Neural cell (in vitro differentiated cells): ENCODE measurements around the gene TREML1. TPM values are rescaled to one million over a fixed set of nuclear protein-coding genes. Genes with fewer than 3 reads are reported as not detected.

Source experiments
- H2AFZ ChIP-seq: fragments of 200-600, 300-800 bp; sonication (generic), shearing (Covaris generic); 2 replicates; pipeline ENCODE4 v1.6.0; 2014; ENCODE audit warnings: low read depth, mild to moderate bottlenecking, antibody characterized with exemption, low read length, moderate library complexity
- H3F3A ChIP-seq: fragments of 200-600 bp; shearing (Covaris generic); 2 replicates; pipeline ENCODE4 v1.6.1; 2016; ENCODE audit warnings: mild to moderate bottlenecking, moderate library complexity, mixed read lengths, antibody characterized with exemption, low read length; ENCODE audit not compliant: insufficient read depth, poor library complexity, severe bottlenecking
- H3K27ac ChIP-seq: fragments of 200-600, 300-800 bp; sonication (generic), shearing (Covaris generic); 2 replicates; pipeline ENCODE4 v1.5.1; 2014; ENCODE audit warnings: mild to moderate bottlenecking, low read length, moderate library complexity
- H3K27me3 ChIP-seq: fragments of 300-800, 200-600 bp; sonication (generic), shearing (Covaris generic); 2 replicates; pipeline ENCODE4 v1.6.0; 2014; ENCODE audit warnings: mild to moderate bottlenecking, low read depth, low read length, moderate library complexity; ENCODE audit not compliant: insufficient read depth
- H3K36me3 ChIP-seq: fragments of 300-800, 200-600 bp; sonication (generic), shearing (Covaris generic); 2 replicates; pipeline ENCODE4 v1.5.1; 2014; ENCODE audit warnings: mild to moderate bottlenecking, antibody characterized with exemption, low read length, moderate library complexity; ENCODE audit not compliant: insufficient read depth
- H3K4me2 ChIP-seq: fragments of 300-800, 200-600 bp; sonication (generic), shearing (Covaris generic); 2 replicates; pipeline ENCODE4 v1.6.0; 2014; ENCODE audit warnings: mild to moderate bottlenecking, low read length
- H3K4me3 ChIP-seq: fragments of 300-800, 200-600 bp; sonication (generic), shearing (Covaris generic); 2 replicates; pipeline ENCODE4 v1.5.1; 2014; ENCODE audit warnings: mild to moderate bottlenecking, low read length, moderate library complexity
- H3K79me2 ChIP-seq: fragments of 200-600 bp; shearing (Covaris generic); replicated peaks from 2 replicates; pipeline ENCODE4 v1.6.0; 2014; ENCODE audit warnings: mild to moderate bottlenecking, low read length, moderate library complexity; ENCODE audit not compliant: insufficient read depth
- H3K9ac ChIP-seq: fragments of 300-800, 200-600 bp; sonication (generic), shearing (Covaris generic); 2 replicates; pipeline ENCODE4 v1.6.1; 2016; ENCODE audit warnings: mild to moderate bottlenecking, low read length, mixed read lengths
- H3K9me2 ChIP-seq: fragments of 200-600 bp; shearing (Covaris generic); 2 replicates; pipeline ENCODE4 v1.6.1; 2016; ENCODE audit warnings: mild to moderate bottlenecking, low read length, mixed read lengths; ENCODE audit not compliant: insufficient read depth
- H3K9me3 ChIP-seq: fragments of 200-600, 300-800 bp; sonication (generic), shearing (Covaris generic); 2 replicates; pipeline ENCODE4 v1.6.1; 2016; ENCODE audit warnings: mild to moderate bottlenecking, mixed run types, low read length, moderate library complexity, mixed read lengths
- H4K20me1 ChIP-seq: fragments of 200-600 bp; shearing (Covaris generic); 2 replicates; pipeline ENCODE4 v1.6.1; 2016; ENCODE audit warnings: mild to moderate bottlenecking, mixed run types; ENCODE audit not compliant: insufficient read depth
- EP300 ChIP-seq: fragments of 450-650 bp; conservative IDR thresholded peaks from 2 replicates; pipeline ENCODE4 v1.6.1; 2014; ENCODE audit warnings: antibody characterized with exemption, mild to moderate bottlenecking, moderate library complexity; ENCODE audit not compliant: poor library complexity, severe bottlenecking
- EZH2 ChIP-seq: fragments of 200-600, 300-800 bp; shearing (Covaris generic), sonication (generic); IDR thresholded peaks from 2 replicates; pipeline ENCODE4 v1.6.1; 2014; ENCODE audit warnings: antibody characterized with exemption, low read length, borderline replicate concordance, mild to moderate bottlenecking; ENCODE audit not compliant: insufficient read depth, poor library complexity, severe bottlenecking
- MXI1 ChIP-seq: fragments of 450-650 bp; conservative IDR thresholded peaks from 2 replicates; pipeline ENCODE4 v1.6.1; 2014; ENCODE audit warnings: antibody characterized with exemption, mild to moderate bottlenecking; ENCODE audit not compliant: poor library complexity, severe bottlenecking
- POLR2AphosphoS5 ChIP-seq: IDR thresholded peaks from 2 replicates; pipeline ENCODE4 v1.6.1; 2012
- RAD21 ChIP-seq: fragments of 450-650 bp; conservative IDR thresholded peaks from 2 replicates; pipeline ENCODE4 v1.6.1; 2014; ENCODE audit warnings: antibody characterized with exemption, mild to moderate bottlenecking, moderate library complexity
- SMC3 ChIP-seq: fragments of 450-650 bp; conservative IDR thresholded peaks from 2 replicates; pipeline ENCODE4 v1.6.1; 2014; ENCODE audit warnings: antibody characterized with exemption, mild to moderate bottlenecking, moderate library complexity; ENCODE audit not compliant: poor library complexity
- TAF1 ChIP-seq: IDR thresholded peaks from 2 replicates; pipeline ENCODE4 v1.6.1; 2012; ENCODE audit warnings: low read depth
- polyA plus RNA-seq: library from polyadenylated mRNA; depleted of rRNA; stranded (reverse); fragments of >200 nt; gene quantifications from 2 replicates; pipeline ENCODE4 v1.2.3, GENCODE V29; 2014
- TF ChIP-seq, protein P1 (sequence below): IDR thresholded peaks from 2 replicates; pipeline ENCODE4 v1.6.1; 2012; ENCODE audit warnings: borderline replicate concordance
- TF ChIP-seq, protein P2 (sequence below): fragments of 450-650 bp; IDR thresholded peaks from 2 replicates; pipeline ENCODE4 v1.5.1; 2014; ENCODE audit warnings: antibody characterized with exemption, mild to moderate bottlenecking, moderate library complexity; ENCODE audit not compliant: poor library complexity, severe bottlenecking

The TREML1 gene
- polyA plus RNA-seq, 1 donor from 2014 or later = not detected

DNA sequence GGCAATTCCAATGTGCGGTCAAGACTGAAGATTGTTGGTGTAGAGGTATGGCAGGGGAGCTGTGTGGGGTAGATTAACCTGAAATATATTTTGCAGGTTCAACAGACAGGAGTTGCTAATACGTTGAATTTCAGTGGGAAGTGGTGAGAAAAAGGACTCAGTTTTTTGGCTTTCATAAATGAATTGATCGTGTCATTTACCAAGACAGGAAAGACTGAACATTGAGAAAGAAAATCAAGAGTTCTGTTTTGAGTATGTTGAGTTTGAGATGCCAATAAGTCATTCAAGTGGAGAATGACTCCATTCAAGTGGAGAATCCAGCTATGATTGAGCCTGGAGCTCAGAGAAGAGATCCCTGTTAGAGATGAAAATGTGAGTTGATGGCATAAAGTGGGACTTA is 50.3 kb downstream of the TREML1 start:
- no peaks in the 10 kb centered on the region for H3K36me3 ChIP-seq
- H3K27ac ChIP-seq = no peak overlapping the region
- no peak overlapping the region for H3K4me3 ChIP-seq
- H2AFZ ChIP-seq = no peak overlapping the region
- no peaks in the 10 kb centered on the region for H3K9me2 ChIP-seq
- H3K4me2 ChIP-seq = no peak overlapping the region
- no peaks in the 10 kb centered on the region for H4K20me1 ChIP-seq
- TF ChIP-seq TAF1 = no peak
- TF ChIP-seq EP300 = no peak
- TF ChIP-seq, protein P1, sequence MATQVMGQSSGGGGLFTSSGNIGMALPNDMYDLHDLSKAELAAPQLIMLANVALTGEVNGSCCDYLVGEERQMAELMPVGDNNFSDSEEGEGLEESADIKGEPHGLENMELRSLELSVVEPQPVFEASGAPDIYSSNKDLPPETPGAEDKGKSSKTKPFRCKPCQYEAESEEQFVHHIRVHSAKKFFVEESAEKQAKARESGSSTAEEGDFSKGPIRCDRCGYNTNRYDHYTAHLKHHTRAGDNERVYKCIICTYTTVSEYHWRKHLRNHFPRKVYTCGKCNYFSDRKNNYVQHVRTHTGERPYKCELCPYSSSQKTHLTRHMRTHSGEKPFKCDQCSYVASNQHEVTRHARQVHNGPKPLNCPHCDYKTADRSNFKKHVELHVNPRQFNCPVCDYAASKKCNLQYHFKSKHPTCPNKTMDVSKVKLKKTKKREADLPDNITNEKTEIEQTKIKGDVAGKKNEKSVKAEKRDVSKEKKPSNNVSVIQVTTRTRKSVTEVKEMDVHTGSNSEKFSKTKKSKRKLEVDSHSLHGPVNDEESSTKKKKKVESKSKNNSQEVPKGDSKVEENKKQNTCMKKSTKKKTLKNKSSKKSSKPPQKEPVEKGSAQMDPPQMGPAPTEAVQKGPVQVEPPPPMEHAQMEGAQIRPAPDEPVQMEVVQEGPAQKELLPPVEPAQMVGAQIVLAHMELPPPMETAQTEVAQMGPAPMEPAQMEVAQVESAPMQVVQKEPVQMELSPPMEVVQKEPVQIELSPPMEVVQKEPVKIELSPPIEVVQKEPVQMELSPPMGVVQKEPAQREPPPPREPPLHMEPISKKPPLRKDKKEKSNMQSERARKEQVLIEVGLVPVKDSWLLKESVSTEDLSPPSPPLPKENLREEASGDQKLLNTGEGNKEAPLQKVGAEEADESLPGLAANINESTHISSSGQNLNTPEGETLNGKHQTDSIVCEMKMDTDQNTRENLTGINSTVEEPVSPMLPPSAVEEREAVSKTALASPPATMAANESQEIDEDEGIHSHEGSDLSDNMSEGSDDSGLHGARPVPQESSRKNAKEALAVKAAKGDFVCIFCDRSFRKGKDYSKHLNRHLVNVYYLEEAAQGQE = no peak
- no peak for TF ChIP-seq SMC3
- TF ChIP-seq, protein P2, sequence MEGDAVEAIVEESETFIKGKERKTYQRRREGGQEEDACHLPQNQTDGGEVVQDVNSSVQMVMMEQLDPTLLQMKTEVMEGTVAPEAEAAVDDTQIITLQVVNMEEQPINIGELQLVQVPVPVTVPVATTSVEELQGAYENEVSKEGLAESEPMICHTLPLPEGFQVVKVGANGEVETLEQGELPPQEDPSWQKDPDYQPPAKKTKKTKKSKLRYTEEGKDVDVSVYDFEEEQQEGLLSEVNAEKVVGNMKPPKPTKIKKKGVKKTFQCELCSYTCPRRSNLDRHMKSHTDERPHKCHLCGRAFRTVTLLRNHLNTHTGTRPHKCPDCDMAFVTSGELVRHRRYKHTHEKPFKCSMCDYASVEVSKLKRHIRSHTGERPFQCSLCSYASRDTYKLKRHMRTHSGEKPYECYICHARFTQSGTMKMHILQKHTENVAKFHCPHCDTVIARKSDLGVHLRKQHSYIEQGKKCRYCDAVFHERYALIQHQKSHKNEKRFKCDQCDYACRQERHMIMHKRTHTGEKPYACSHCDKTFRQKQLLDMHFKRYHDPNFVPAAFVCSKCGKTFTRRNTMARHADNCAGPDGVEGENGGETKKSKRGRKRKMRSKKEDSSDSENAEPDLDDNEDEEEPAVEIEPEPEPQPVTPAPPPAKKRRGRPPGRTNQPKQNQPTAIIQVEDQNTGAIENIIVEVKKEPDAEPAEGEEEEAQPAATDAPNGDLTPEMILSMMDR = no peak
- no peak for TF ChIP-seq MXI1
- TF ChIP-seq EZH2 = no peak
- TF ChIP-seq POLR2AphosphoS5 = no peak
- no peak for TF ChIP-seq RAD21
- no peaks in the 10 kb centered on the region for H3K27me3 ChIP-seq
- no peaks in the 10 kb centered on the region for H3K9me3 ChIP-seq
- no peaks in the 10 kb centered on the region for H3K79me2 ChIP-seq
- no peaks in the 10 kb centered on the region for H3F3A ChIP-seq
- H3K9ac ChIP-seq = no peak overlapping the region

DNA sequence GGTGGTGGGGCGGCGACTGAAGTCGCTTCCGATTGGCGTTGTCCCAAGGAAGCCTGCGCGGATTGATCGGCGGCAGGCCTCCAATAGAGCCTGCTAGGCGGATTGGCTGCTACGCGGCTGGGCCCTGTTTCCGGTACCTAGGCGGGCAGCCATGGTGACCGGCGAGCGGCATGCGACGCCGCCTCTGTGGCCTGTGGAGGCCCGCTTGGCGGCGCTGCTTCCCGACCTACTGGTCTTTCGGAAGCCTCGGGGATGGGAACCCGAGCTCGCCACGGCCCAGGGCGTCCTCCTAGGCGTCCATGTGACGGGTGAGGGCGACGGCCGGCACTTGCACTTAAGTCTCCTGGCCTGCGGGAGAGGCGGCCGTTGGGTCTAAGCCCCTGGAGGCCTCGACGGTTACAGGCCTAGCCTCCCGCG is 53.3 kb downstream of the TREML1 start:
- Histone ChIP-seq H3K79me2 (no peaks in the 10 kb centered on the region), H3K4me2 (no peak overlapping the region), H3K27me3 (no peaks in the 10 kb centered on the region), H2AFZ (no peak overlapping the region), H3K27ac (no peak overlapping the region), H3K9me3 (no peaks in the 10 kb centered on the region), H3K9ac (no peak overlapping the region), H4K20me1 (no peaks in the 10 kb centered on the region), H3K4me3 (no peak overlapping the region), H3F3A (no peaks in the 10 kb centered on the region), H3K36me3 (peaks cover 5% of the 10 kb centered on the region), H3K9me2 (no peaks in the 10 kb centered on the region)
- no peak for TF ChIP-seq RAD21
- no peak for TF ChIP-seq EP300
- TF ChIP-seq, protein P2 = no peak
- TF ChIP-seq POLR2AphosphoS5 = no peak
- TF ChIP-seq SMC3 = no peak
- no peak for TF ChIP-seq EZH2
- TF ChIP-seq TAF1 = no peak
- TF ChIP-seq MXI1 = no peak
- TF ChIP-seq, protein P1 = no peak
